G401.6 (cell line): Measurements from ENCODE around the gene MED22.

Source experiments
- FAIRE-seq: peaks from 2 replicates; lab custom pipeline; 2012; peaks lifted over from hg19 to GRCh38; lab: Jason Lieb, UNC

MED22 gene

GRCh38 chr9:133375724-133376654 lies 28.1 kb upstream of the MED22 start, which contains the start of the genes STKLD1 and SURF4:
Gene STKLD1, plus strand, starts transcription at chr9:133376366. Its CDS starts 108 bp downstream, at chr9:133376474.
Gene SURF4, minus strand, starts transcription at chr9:133376060. Its CDS starts 91 bp downstream, at chr9:133375969.
- FAIRE-seq, result no peak

- FAIRE-seq, result no peak
Observed at GRCh38 chr9:133375116-133375723, 27.3 kb upstream of the MED22 start.

- no peak for FAIRE-seq
Observed at GRCh38 chr9:133374612-133375115, 26.7 kb upstream of the MED22 start.

- no peak for FAIRE-seq
Observed at GRCh38 chr9:133372144-133372543, 24.2 kb upstream of the MED22 start.

- FAIRE-seq, result no peak
Observed at GRCh38 chr9:133371261-133371711, 23.4 kb upstream of the MED22 start.

- FAIRE-seq, result no peak
Observed at GRCh38 chr9:133370685-133371084, 22.8 kb upstream of the MED22 start.

DNA sequence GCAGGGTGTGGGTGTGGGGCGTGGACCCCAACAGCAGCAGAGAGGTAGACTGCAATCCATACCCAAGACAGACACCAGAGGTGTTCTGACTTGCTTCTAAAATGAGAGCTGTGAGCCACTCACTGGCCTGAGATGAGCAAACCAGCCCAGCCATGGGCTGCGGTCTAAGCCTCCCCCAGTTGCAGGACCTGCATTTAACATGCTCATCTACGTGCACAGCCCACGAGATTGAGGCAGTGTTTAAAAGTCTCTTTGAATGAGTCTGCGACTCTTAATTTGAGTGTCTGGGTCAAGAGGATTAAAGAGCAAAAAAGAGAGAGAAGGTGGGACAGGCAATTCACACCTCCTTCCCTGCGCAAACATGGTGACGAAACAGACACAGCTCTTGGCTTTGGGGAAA lies 22.0 kb upstream of the MED22 start:
- no peak for FAIRE-seq

DNA sequence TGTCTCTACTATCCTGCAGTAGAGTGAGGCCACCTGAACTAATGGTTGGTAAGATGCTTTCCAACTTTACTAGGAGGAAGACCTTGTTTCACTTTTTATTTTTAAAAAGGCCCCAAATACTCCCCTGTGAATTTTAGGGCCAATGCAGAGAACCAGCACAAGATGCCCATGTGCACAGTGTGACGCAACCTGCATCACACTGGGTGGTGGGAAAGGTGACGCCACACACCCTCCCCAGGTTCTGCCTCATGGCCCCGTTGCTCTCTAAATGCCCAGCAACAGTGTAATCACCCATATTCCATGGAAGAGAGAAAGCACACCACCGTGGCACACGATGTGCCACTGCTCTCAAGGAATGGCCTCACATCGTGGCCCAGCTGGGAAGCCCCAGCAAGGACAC lies 21.5 kb upstream of the MED22 start:
- FAIRE-seq, result no peak

DNA sequence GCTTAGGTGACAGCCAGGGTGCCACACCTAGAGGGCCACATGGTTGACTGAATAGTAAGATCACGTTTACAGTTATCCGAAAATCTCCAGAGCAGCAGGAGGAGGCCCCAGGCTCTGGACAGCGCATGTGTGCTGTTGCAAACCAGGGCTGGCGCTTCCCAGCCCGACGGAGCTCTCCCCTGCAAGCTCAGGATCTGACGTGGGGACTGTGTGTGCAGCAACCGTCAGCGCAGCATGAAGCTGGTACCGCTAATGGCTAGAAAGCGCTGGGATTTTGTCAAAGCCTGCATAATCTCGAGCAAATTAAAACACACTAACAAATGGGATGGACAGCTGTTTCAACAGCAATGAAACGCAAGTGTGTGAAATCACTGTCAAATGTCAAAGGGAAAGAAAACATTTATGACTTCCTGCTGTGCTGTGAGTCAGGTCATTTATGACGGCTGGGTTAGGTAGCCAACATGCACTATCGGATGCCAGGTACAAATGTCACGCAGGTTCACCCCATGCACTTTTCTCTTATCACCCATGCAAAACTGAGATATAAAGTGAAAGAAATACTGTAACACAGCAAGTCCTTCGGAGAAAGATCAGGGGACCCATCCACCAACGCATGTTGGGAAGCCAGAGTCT lies 20.4 kb upstream of the MED22 start:
- no peak for FAIRE-seq

- no peak for FAIRE-seq
Observed at GRCh38 chr9:133367778-133368177, 19.8 kb upstream of the MED22 start.

GRCh38 chr9:133367221-133367620 lies 19.3 kb upstream of the MED22 start:
- no peak for FAIRE-seq

- no peak for FAIRE-seq
Observed at GRCh38 chr9:133366435-133366834, 18.5 kb upstream of the MED22 start.

DNA sequence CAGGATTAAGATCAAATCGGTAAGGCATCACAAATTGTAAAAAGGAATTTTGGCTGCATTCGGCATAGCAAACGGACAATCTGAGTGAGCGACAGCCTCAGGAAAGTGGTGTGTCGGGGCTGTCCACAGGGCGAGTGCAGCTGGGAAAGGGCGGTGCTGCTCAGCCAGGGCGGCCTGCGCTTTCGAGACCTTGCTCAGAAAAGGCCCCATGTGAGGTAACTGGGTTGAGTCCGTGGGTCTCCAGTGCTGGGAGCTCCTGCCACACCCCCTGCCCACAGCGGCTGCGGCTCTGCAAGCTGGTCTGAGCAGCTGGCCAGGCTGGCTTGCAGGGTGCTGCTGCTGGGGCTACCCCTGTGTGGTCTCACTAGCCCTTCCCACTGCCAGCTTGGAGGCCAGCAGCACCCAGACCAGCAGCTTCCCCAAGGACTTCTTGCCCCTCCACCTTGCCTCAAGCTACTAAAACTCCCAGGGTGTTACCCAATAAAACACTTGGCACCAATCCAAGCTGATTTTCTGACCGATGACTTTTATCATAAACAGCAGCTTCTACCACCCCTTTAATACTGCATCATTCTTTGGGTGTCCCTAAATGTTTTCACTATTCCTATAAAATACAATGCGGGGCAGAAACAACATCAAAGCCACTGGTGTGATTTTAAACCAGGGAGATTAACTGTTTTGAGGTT lies 14.6 kb upstream of the MED22 start:
- no peak for FAIRE-seq

- no peak for FAIRE-seq
Observed at GRCh38 chr9:133361507-133362092, 13.7 kb upstream of the MED22 start.

DNA sequence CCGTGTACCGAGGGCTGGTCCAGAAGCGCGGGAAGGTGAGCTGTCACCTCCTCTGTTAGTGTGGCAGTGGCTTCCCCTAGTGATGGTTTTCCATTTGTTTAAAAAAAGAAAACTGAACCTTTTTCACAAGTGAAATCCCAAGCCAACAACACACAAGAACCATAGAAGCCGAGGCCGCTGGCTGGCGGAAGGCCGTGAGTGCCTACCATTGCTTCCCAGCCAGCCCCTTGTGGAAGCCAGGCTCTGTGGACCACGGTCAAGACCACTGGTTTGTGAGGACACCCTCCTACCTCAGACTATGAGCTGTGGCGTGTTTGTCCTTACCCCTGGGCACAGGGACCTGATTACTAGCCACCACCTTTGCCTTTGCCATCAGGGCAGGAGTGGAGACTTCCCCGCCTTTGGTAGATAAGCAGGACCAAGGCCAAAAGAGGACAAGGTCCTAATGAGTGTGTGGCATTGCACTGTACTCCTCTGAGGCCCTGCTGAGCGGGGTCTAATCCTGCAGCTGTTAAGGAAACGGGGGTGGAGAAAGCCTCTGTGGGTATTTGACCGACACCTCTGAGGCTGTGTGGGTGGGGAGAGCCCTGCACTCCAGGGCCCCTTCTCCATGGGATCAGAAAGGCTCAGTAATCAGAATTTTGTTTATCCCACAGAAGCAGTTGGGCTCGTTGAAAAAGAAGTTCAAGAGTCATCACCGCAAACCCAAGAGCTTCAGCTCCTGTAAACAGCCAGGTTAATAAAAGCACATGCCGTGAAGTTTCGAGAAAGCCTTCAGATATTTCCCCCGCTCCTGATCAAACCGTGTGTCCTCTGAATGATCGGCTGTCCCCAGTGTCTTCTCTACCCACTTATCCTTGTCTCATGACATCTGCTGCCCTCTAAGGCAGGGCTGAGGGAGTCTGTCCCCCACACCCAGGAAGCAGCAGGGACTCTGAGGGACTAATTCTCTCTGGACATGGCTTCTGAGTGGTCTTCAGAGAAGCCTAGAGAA lies 12.8 kb upstream of the MED22 start:
- FAIRE-seq, result no peak

GRCh38 chr9:133359399-133360175 lies 11.7 kb upstream of the MED22 start:
- no peak for FAIRE-seq

GRCh38 chr9:133357656-133358055 lies 9.7 kb upstream of the MED22 start:
- no peak for FAIRE-seq

DNA sequence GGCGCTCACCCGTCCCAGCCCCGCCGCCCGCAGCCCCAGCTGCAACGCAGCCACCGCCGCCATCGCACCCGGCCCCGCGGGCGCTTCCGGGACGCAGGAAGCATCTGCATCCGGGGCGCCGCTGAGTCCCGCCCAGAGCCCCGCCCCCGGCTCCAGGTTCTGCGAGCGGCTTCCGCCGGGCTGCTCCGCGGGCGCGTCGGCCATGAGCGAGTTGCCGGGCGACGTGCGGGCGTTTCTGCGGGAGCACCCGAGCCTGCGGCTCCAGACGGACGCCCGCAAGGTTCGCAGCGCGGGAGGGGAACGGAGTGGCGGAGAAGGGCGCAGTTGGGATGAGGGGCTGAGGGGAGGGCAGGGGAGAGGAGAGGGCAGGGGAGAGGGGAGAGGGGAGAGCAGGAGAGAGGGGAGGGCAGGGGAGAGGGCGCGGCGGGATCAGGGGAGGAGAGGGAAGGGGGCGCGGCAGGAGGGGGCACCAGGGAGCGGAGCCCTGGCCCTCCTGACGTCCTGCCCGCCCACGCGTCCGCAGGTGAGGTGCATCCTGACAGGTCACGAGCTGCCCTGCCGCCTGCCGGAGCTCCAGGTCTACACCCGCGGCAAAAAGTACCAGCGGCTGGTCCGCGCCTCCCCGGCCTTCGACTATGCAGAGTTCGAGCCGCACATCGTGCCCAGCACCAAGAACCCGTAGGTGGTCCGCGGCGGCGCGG lies 8.6 kb upstream of the MED22 start, which contains the start of the genes SURF1 and SURF2:
Gene SURF1, minus strand, starts transcription at position 97 of the 701 bp plus-strand sequence. Its CDS starts 34 bp downstream, at position 63.
Gene SURF2, plus strand, starts transcription at position 160 of the 701 bp plus-strand sequence. Its CDS starts 43 bp downstream, at position 203.
- no peak for FAIRE-seq
